Activated CD4-positive, CD25-positive, alpha-beta regulatory T cell treated with anti-CD3 and anti-CD28 coated beads, Interleukin-2, amount 50 U/mL, for 72 hours (primary cell): ENCODE results near the gene RNASE4.

ENCODE experiments used
- DNase-seq: peaks from one replicate; pipeline ENCODE4 v3.0.0; 2021

The RNASE4 gene

GRCh38 chr14:20748439-20748838, 64.1 kb downstream of the RNASE4 start:
- no peak for DNase-seq

DNA sequence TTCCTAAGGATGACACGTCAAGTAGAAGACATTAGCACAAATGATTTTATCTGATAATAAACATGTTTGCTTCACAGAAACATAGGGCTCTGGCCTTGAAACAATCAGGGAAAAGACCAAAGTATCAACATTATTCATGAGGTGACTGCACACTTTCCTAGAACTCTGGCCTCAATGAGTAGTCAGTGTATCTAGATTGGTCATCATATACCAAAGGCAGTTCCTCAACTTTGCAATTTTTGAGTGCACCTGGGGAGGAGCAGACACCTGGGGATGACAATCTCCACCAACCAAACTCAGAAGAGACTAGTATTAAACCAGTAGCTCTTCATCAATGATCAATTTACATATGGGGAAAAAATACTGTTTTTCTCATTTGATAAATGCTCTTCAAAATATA, 65.8 kb downstream of the RNASE4 start:
- no peak for DNase-seq
